DND-41 (cell line): ENCODE measurements around the gene EXT2.

Experiments used
- ATAC-seq: fragments of 200-7000 bp; cut with Tn5 transposase; 3 replicates; pipeline ENCODE4 v1.9.1; 2021; ENCODE audit warnings: low read depth; ENCODE audit not compliant: insufficient read depth
- DNase-seq: peaks from one replicate; pipeline ENCODE4 v3.0.0-alpha.2; 2020
- H2AFZ ChIP-seq: 2 replicates; pipeline ENCODE4 v1.6.0; 2012; ENCODE audit warnings: low read depth, low read length
- H3K27ac ChIP-seq: 2 replicates; pipeline ENCODE4 v1.5.1; 2012; ENCODE audit warnings: low read length, inconsistent platforms
- H3K27me3 ChIP-seq: fragments of 200-600 bp; sonication (generic); 2 replicates; pipeline ENCODE4 v1.6.0; 2012; ENCODE audit warnings: low read length, mild to moderate bottlenecking, inconsistent platforms; ENCODE audit not compliant: insufficient read depth, poor library complexity
- H3K36me3 ChIP-seq: 2 replicates; pipeline ENCODE4 v1.5.1; 2012; ENCODE audit warnings: low read length, inconsistent platforms; ENCODE audit not compliant: insufficient read depth
- H3K4me1 ChIP-seq: 2 replicates; pipeline ENCODE4 v1.5.1; 2012; ENCODE audit warnings: mild to moderate bottlenecking, low read length; ENCODE audit not compliant: insufficient read depth
- H3K4me2 ChIP-seq: 2 replicates; pipeline ENCODE4 v1.6.0; 2012; ENCODE audit warnings: mild to moderate bottlenecking, moderate library complexity, low read length, inconsistent platforms; ENCODE audit not compliant: insufficient read depth
- H3K4me3 ChIP-seq, 2 experiments: fragments of 200-600 bp in 1 of 2; shearing (Covaris generic) in 1 of 2; 2 replicates each; pipeline ENCODE4 v1.5.1; 2012 to 2016; ENCODE audit warnings: inconsistent platforms in 2 of 2, low read length in 2 of 2, mild to moderate bottlenecking in 2 of 2, low read depth in 1 of 2, moderate library complexity in 1 of 2
- H3K79me2 ChIP-seq: 2 replicates; pipeline ENCODE4 v1.6.0; 2012; ENCODE audit warnings: low read length, inconsistent platforms; ENCODE audit not compliant: insufficient read depth
- H3K9ac ChIP-seq: 2 replicates; pipeline ENCODE4 v1.6.0; 2012; ENCODE audit warnings: low read depth, mild to moderate bottlenecking, inconsistent platforms, low read length, moderate library complexity
- H3K9me3 ChIP-seq: 2 replicates; pipeline ENCODE4 v1.5.1; 2012; ENCODE audit warnings: low read length, moderate library complexity, mild to moderate bottlenecking, inconsistent platforms; ENCODE audit not compliant: insufficient read depth, severe bottlenecking
- H4K20me1 ChIP-seq: 2 replicates; pipeline ENCODE4 v1.6.0; 2012; ENCODE audit warnings: low read length; ENCODE audit not compliant: insufficient read depth
- EZH2 ChIP-seq: IDR thresholded peaks from 3 replicates; pipeline ENCODE4 v1.6.1; 2012; ENCODE audit warnings: borderline replicate concordance, low read depth, mild to moderate bottlenecking, moderate library complexity, low read length, inconsistent platforms; ENCODE audit not compliant: severe bottlenecking
- TF ChIP-seq, protein P1 (sequence below): IDR thresholded peaks from 2 replicates; pipeline ENCODE4 v1.5.1; 2012; ENCODE audit warnings: borderline replicate concordance, low read length, moderate library complexity, mild to moderate bottlenecking; ENCODE audit not compliant: poor library complexity, severe bottlenecking; ENCODE audit errors: extremely low read depth

Gene EXT2

DNA sequence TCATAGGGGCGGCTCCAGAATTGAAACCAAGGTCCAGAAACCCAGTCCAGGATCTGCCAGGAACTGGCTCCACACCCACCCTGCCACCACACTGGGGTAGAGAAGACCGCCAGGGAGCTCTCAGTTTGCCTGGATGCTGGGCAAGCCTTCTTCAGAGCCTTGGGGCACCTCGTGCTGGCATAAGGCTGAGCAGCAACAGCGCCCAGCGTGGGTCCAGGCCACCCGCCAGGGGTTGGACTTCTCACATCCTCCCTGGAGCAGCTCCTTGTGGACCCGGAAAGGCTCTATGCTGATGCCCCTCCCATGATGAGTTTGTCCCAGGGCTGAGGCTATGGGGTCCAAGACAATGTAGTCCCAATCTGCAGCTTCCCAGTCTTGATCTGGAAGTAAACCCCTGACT lies 184.8 kb downstream of the EXT2 start:
- Histone ChIP-seq H3K79me2 (no peaks in the 10 kb centered on the region), H3K4me2 (no peak overlapping the region), H3K27ac (no peak overlapping the region), H3K4me1 (no peaks in the 10 kb centered on the region), H4K20me1 (no peaks in the 10 kb centered on the region), H3K4me3 (no peak overlapping the region), H2AFZ (no peak overlapping the region), H3K36me3 (no peaks in the 10 kb centered on the region), H3K27me3 (no peaks in the 10 kb centered on the region), H3K9me3 (no peaks in the 10 kb centered on the region), H3K9ac (no peak overlapping the region)
- ATAC-seq: no peak
- DNase-seq: no peak
- no peak for TF ChIP-seq EZH2
- TF ChIP-seq, protein P1, sequence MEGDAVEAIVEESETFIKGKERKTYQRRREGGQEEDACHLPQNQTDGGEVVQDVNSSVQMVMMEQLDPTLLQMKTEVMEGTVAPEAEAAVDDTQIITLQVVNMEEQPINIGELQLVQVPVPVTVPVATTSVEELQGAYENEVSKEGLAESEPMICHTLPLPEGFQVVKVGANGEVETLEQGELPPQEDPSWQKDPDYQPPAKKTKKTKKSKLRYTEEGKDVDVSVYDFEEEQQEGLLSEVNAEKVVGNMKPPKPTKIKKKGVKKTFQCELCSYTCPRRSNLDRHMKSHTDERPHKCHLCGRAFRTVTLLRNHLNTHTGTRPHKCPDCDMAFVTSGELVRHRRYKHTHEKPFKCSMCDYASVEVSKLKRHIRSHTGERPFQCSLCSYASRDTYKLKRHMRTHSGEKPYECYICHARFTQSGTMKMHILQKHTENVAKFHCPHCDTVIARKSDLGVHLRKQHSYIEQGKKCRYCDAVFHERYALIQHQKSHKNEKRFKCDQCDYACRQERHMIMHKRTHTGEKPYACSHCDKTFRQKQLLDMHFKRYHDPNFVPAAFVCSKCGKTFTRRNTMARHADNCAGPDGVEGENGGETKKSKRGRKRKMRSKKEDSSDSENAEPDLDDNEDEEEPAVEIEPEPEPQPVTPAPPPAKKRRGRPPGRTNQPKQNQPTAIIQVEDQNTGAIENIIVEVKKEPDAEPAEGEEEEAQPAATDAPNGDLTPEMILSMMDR: no peak

GRCh38 chr11:44281151-44281550 lies 185.7 kb downstream of the EXT2 start:
- no peak overlapping the region for H3K4me3 ChIP-seq

DNA sequence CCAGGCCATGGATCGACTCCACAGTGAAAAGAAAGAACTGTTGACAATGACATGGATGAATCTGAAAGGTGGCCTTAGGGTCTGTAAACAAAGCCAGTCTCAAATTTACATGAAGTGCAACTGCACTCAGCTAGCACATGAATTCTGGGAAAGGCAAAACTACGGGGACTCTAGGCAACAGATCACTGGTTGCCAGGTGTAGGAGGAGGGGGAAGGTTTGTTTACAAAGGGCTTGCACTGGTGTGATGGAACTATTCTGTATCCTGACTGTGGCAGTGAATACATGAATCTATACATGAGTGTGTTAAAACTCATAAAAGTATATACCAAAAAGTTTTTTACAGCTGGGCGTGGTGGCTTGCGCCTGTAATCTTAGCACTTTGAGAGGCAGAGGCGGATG lies 187.1 kb downstream of the EXT2 start:
- Histone ChIP-seq H4K20me1 (no peaks in the 10 kb centered on the region; the same call in 1 of the 2 replicates), H3K27ac (no peak overlapping the region), H3K4me1 (no peaks in the 10 kb centered on the region), H3K4me3 (no peak overlapping the region), H3K79me2 (no peaks in the 10 kb centered on the region), H3K9ac (no peak overlapping the region), H3K4me2 (no peak overlapping the region), H3K9me3 (no peaks in the 10 kb centered on the region), H3K36me3 (no peaks in the 10 kb centered on the region), H3K27me3 (no peaks in the 10 kb centered on the region), H2AFZ (no peak overlapping the region)
- no peak for TF ChIP-seq EZH2
- TF ChIP-seq, protein P1: no peak
- DNase-seq: no peak
- ATAC-seq: no peak

More at GRCh38 chr11:44281151-44281550, 185.7 kb downstream of the EXT2 start:
- Histone ChIP-seq H3K36me3 (no peaks in the 10 kb centered on the region), H4K20me1 (no peaks in the 10 kb centered on the region), H3K79me2 (no peaks in the 10 kb centered on the region), H3K27me3 (no peaks in the 10 kb centered on the region), H3K4me1 (no peaks in the 10 kb centered on the region), H3K9ac (no peak overlapping the region), H3K9me3 (no peaks in the 10 kb centered on the region), H3K27ac (no peak overlapping the region), H2AFZ (no peak overlapping the region), H3K4me2 (no peak overlapping the region)
- ATAC-seq (no peak), DNase-seq (no peak)
- no peak for TF ChIP-seq EZH2
- TF ChIP-seq, protein P1: no peak

GRCh38 chr11:44285756-44286155 lies 190.3 kb downstream of the EXT2 start:
- no peak overlapping the region for H2AFZ ChIP-seq
- TF ChIP-seq EZH2: no peak
- TF ChIP-seq, protein P1: no peak
- no peaks in the 10 kb centered on the region for H3K79me2 ChIP-seq
- H4K20me1 ChIP-seq: peaks cover 4% of the 10 kb centered on the region; the same call in 1 of the 2 replicates
- no peaks in the 10 kb centered on the region for H3K9me3 ChIP-seq
- H3K4me2 ChIP-seq: no peak overlapping the region
- no peak for DNase-seq
- ATAC-seq: no peak
- H3K27me3 ChIP-seq: peaks cover 3% of the 10 kb centered on the region
- no peak overlapping the region for H3K4me3 ChIP-seq
- no peak overlapping the region for H3K9ac ChIP-seq
- no peak overlapping the region for H3K27ac ChIP-seq
- no peaks in the 10 kb centered on the region for H3K36me3 ChIP-seq
- no peaks in the 10 kb centered on the region for H3K4me1 ChIP-seq
